Muscle of arm (tissue), 12 donors: Measurements from ENCODE around the gene COX6A2. TPM values are rescaled to one million over a fixed set of nuclear protein-coding genes. Genes with fewer than 3 reads are reported as not detected.

Experiments
- DNase-seq: peaks from one replicate; pipeline ENCODE4 v3.0.0-alpha.2; 2013
- polyA plus RNA-seq, 12 donors: library from polyadenylated mRNA; unstranded; fragments of 120-200 nt; gene quantifications; one replicate each; pipeline ENCODE4 v1.2.1, GENCODE V29; 2013; ENCODE audit not compliant: insufficient read length in 12 of 12

The COX6A2 gene
- polyA plus RNA-seq, 12 donors = 146 to 481 (median 259) TPM; not detected in 1

DNA sequence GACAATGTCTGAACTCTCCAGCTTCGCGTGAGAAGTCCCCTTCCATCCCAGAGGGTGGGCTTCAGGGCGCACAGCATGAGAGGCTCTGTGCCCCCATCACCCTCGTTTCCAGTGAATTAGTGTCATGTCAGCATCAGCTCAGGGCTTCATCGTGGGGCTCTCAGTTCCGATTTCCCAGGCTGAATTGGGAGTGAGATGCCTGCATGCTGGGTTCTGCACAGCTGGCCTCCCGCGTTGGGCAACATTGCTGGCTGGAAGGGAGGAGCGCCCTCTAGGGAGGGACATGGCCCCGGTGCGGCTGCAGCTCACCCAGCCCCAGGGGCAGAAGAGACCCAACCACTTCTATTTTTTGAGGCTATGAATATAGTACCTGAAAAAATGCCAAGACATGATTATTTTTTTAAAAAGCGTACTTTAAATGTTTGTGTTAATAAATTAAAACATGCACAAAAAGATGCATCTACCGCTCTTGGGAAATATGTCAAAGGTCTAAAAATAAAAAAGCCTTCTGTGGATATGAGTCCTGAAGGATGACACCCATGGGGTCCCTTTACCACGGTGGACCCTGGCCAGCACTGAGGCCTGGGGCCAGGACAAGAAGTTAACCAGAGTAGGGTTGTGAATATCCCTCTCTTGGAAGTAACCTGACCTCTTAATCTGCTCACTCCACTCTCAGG lies 45.5 kb downstream of the COX6A2 start:
- DNase-seq = peak; percentile 16

DNA sequence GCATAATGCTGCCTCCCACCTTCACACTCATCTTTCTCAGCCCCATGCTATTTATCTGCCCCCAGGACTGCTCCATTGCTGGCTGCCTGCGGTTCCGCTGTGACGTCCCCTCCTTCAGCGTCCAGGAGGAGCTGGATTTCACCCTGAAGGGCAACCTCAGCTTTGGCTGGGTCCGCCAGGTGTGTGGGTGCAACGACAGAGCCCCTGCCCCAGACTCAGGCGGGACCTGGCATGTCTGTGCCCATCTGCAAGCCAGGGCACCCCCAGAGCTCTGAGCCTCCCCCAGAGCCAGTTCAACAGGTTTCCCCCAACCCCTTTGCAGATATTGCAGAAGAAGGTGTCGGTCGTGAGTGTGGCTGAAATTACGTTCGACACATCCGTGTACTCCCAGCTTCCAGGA lies 48.0 kb downstream of the COX6A2 start:
- DNase-seq = no peak

Other genes starting within 250 kb of the COX6A2 start
- 1,000 to 10,000 TPM in 1 of 12 donors, 100 to 1,000 TPM in 11; 290 to 4,308 (median 418) TPM for gene FUS, start 248.2 kb downstream of the COX6A2 start, polyA plus RNA-seq
- 10 to 100 TPM in 3 of 12 donors, 1 to 10 TPM in 8, not detected in 1; 3.8 to 28.0 (median 6.0) TPM for gene PYCARD, start 225.6 kb downstream of the COX6A2 start, polyA plus RNA-seq
- 10 to 100 TPM in 11 of 12 donors, not detected in 1; 19.1 to 87.8 (median 58.2) TPM for gene TRIM72, start 214.2 kb downstream of the COX6A2 start, polyA plus RNA-seq
- gene PYDC1, start 211.2 kb downstream of the COX6A2 start, polyA plus RNA-seq = 1 to 10 TPM in 5 of 12 donors, under 1 TPM in 5, not detected in 2; 0.27 to 2.1 (median 0.95) TPM
- 1 to 10 TPM in 11 of 12 donors, not detected in 1; 2.1 to 9.2 (median 3.2) TPM for gene ITGAM, start 168.4 kb downstream of the COX6A2 start, polyA plus RNA-seq
- 1 to 10 TPM in 4 of 12 donors, under 1 TPM in 6, not detected in 2; 0.34 to 7.5 (median 0.84) TPM for gene ITGAX, start 73.2 kb downstream of the COX6A2 start, polyA plus RNA-seq
- gene ITGAD, start 35.0 kb downstream of the COX6A2 start, polyA plus RNA-seq = 1 to 10 TPM in 4 of 12 donors, under 1 TPM in 6, not detected in 2; 0.15 to 1.5 (median 0.62) TPM
- 1 to 10 TPM in 10 of 12 donors, not detected in 2; 1.5 to 3.9 (median 2.5) TPM for gene ZNF843, start 14.4 kb upstream of the COX6A2 start, polyA plus RNA-seq
- gene ARMC5, start 31.1 kb upstream of the COX6A2 start, polyA plus RNA-seq = 10 to 100 TPM in 2 of 12 donors, 1 to 10 TPM in 9, not detected in 1; 5.3 to 11.1 (median 7.4) TPM
- 100 to 1,000 TPM in 2 of 12 donors, 10 to 100 TPM in 9, not detected in 1; 61.4 to 120 (median 76.4) TPM for gene TGFB1I1, start 43.8 kb upstream of the COX6A2 start, polyA plus RNA-seq
- 10 to 100 TPM in 2 of 12 donors, 1 to 10 TPM in 6, under 1 TPM in 2, not detected in 2; 0.98 to 11.3 (median 5.0) TPM for gene SLC5A2, start 54.8 kb upstream of the COX6A2 start, polyA plus RNA-seq
- 10 to 100 TPM in 11 of 12 donors, not detected in 1; 37.1 to 73.0 (median 45.6) TPM for gene RUSF1, start 80.0 kb upstream of the COX6A2 start, polyA plus RNA-seq
- gene AHSP, start 99.5 kb upstream of the COX6A2 start, polyA plus RNA-seq = 10 to 100 TPM in 7 of 12 donors, 1 to 10 TPM in 4, not detected in 1; 5.6 to 58.5 (median 12.1) TPM